CD14-positive monocyte (primary cell): ENCODE results near the gene LARP4B. TPM values are rescaled to one million over a fixed set of nuclear protein-coding genes. Genes with fewer than 3 reads are reported as not detected.
A peak's percentile ranks its signal among the peaks of the same experiment; 100 is the strongest.

ENCODE experiments used
- DNase-seq, 3 donors: peaks; one replicate each; pipeline ENCODE4 v3.0.0-alpha.2; 2011 to 2022
- H2AFZ ChIP-seq: 2 replicates; pipeline ENCODE4 v1.6.0; 2012; ENCODE audit warnings: mild to moderate bottlenecking, low read depth, low read length, inconsistent platforms; ENCODE audit not compliant: insufficient read depth, poor library complexity, severe bottlenecking
- H3K27ac ChIP-seq, 2 donors: 1 replicate in 1 of 2; 2 replicates in 1 of 2; pipeline ENCODE4 v1.5.1; 2012 to 2013; ENCODE audit warnings: low read length in 2 of 2, control low read depth in 1 of 2, inconsistent platforms in 1 of 2, low read depth in 1 of 2, mild to moderate bottlenecking in 1 of 2
- H3K27me3 ChIP-seq, 2 donors: one replicate each; pipeline versions ENCODE4 v1.6.0 to v1.6.1; 2011 to 2013; ENCODE audit warnings: low read length in 2 of 2; ENCODE audit not compliant: control insufficient read depth in 2 of 2, insufficient read depth in 2 of 2
- H3K36me3 ChIP-seq, 2 donors: replicated peaks in 1 of 2; 1 replicate in 1 of 2; 2 replicates in 1 of 2; pipeline versions ENCODE4 v1.5.1 to v1.6.1; 2012 to 2013; ENCODE audit warnings: low read length in 2 of 2, control low read depth in 1 of 2, inconsistent platforms in 1 of 2, mild to moderate bottlenecking in 1 of 2; ENCODE audit not compliant: insufficient read depth in 2 of 2, control insufficient read depth in 1 of 2
- H3K4me1 ChIP-seq, 2 donors: 1 replicate in 1 of 2; 2 replicates in 1 of 2; pipeline versions ENCODE4 v1.5.1 to v1.6.1; 2012 to 2013; ENCODE audit warnings: low read length in 2 of 2, control low read depth in 1 of 2, inconsistent platforms in 1 of 2, mild to moderate bottlenecking in 1 of 2, moderate library complexity in 1 of 2; ENCODE audit not compliant: insufficient read depth in 2 of 2, control insufficient read depth in 1 of 2
- H3K4me2 ChIP-seq: replicated peaks from 2 replicates; pipeline ENCODE3; 2012; ENCODE audit warnings: low read length, moderate library complexity, mild to moderate bottlenecking; ENCODE audit not compliant: poor library complexity, severe bottlenecking; ENCODE audit errors: extremely low read depth
- H3K4me3 ChIP-seq, 3 experiments: fragments of 200-600 bp in 1 of 3; sonication (generic) in 1 of 3; replicated peaks in 1 of 3; 1 replicate in 2 of 3; 2 replicates in 1 of 3; pipeline ENCODE4 v1.5.1; 2011 to 2013; ENCODE audit warnings: low read length in 3 of 3, mild to moderate bottlenecking in 3 of 3, control low read depth in 2 of 3, low read depth in 2 of 3, inconsistent platforms in 1 of 3, moderate library complexity in 1 of 3
- H3K79me2 ChIP-seq: 2 replicates; pipeline ENCODE4 v1.6.0; 2012; ENCODE audit warnings: mild to moderate bottlenecking, control low read depth, inconsistent platforms, low read length, moderate library complexity; ENCODE audit not compliant: insufficient read depth
- H3K9ac ChIP-seq: 2 replicates; pipeline ENCODE4 v1.6.0; 2017; ENCODE audit warnings: low read length, mild to moderate bottlenecking; ENCODE audit not compliant: insufficient read depth, poor library complexity, severe bottlenecking
- H3K9me3 ChIP-seq, 2 donors: replicated peaks in 1 of 2; 1 replicate in 1 of 2; 2 replicates in 1 of 2; pipeline versions ENCODE4 v1.5.1 to v1.6.1; 2012 to 2013; ENCODE audit warnings: low read length in 2 of 2, control low read depth in 1 of 2; ENCODE audit not compliant: control insufficient read depth in 1 of 2, insufficient read depth in 1 of 2
- H4K20me1 ChIP-seq: 2 replicates; pipeline ENCODE4 v1.6.0; 2012; ENCODE audit warnings: mild to moderate bottlenecking, low read length, control low read depth, moderate library complexity; ENCODE audit not compliant: insufficient read depth
- H3K27ac Mint-ChIP-seq, 7 donors: one replicate each; pipeline ENCODE4 v1.8.0; 2020; ENCODE audit warnings: mild to moderate bottlenecking in 7 of 7, mixed read lengths in 7 of 7, moderate library complexity in 6 of 7, inconsistent platforms in 2 of 7
- H3K27me3 Mint-ChIP-seq, 3 donors: one replicate each; pipeline ENCODE4 v1.8.0; 2021 to 2022; ENCODE audit warnings: low read depth in 3 of 3, mild to moderate bottlenecking in 3 of 3, mixed read lengths in 3 of 3, moderate library complexity in 3 of 3, inconsistent platforms in 1 of 3
- H3K36me3 Mint-ChIP-seq, 2 donors: one replicate each; pipeline ENCODE4 v1.8.0; 2020; ENCODE audit warnings: mixed read lengths in 2 of 2, inconsistent platforms in 1 of 2, mild to moderate bottlenecking in 1 of 2
- H3K4me1 Mint-ChIP-seq: one replicate; pipeline ENCODE4 v1.8.0; 2020; ENCODE audit warnings: mild to moderate bottlenecking, mixed read lengths
- H3K4me3 Mint-ChIP-seq, 2 donors: one replicate each; pipeline ENCODE4 v1.8.0; 2020; ENCODE audit warnings: mild to moderate bottlenecking in 2 of 2, mixed read lengths in 2 of 2, moderate library complexity in 1 of 2
- H3K9me3 Mint-ChIP-seq, 7 donors: one replicate each; pipeline ENCODE4 v1.8.0; 2020 to 2022; ENCODE audit warnings: mixed read lengths in 7 of 7, mild to moderate bottlenecking in 6 of 7, moderate library complexity in 6 of 7, inconsistent platforms in 2 of 7
- CTCF ChIP-seq: fragments of 200-600 bp; IDR thresholded peaks from one replicate; pipeline ENCODE4 v1.8.0; 2022; ENCODE audit warnings: antibody characterized with exemption, mild to moderate bottlenecking
- WGBS: methylation state at CpG from one replicate; pipeline ENCODE4 v1.1.5; 2013; ENCODE audit warnings: missing lambda C conversion rate; ENCODE audit not compliant: insufficient coverage; 5-methylcytosine and 5-hydroxymethylcytosine counted together
- intact Hi-C, 2 donors: fragments of 100-400 bp; cut with micrococcal nuclease; formaldehyde crosslinking; loops; one replicate each; pipeline versions ENCODE4 v1.15.0 to v1.15.1; 2023
- polyA plus RNA-seq, 3 donors: library from polyadenylated mRNA; depleted of rRNA in 1 of 3; unstranded in 2 of 3; stranded (reverse) in 1 of 3; fragments of 300-500 nt in 2 of 3; fragments of >200 nt in 1 of 3; fragmentation: Illumina TruSeq in 2 of 3; gene quantifications; 1 replicate in 2 of 3; 2 replicates in 1 of 3; pipeline ENCODE4 v1.2.3, GENCODE V29; 2012 to 2021

Gene LARP4B
- polyA plus RNA-seq, 3 donors, result 17.2 to 52.3 (median 33.0) TPM

- TF ChIP-seq CTCF, result no peak
- Histone ChIP-seq H3K79me2 (peaks cover 40% of the 10 kb centered on the region), H4K20me1 (peaks cover 94% of the 10 kb centered on the region), H3K27ac (no peak overlapping the region), H3K9me3 (no peaks in the 10 kb centered on the region), H3K4me1 (no peaks in the 10 kb centered on the region), H3K9ac (no peak overlapping the region), H3K27me3 (no peaks in the 10 kb centered on the region), H3K4me2 (no peak overlapping the region), H2AFZ (no peak overlapping the region), H3K36me3 (peaks cover 67 to 98% of the 10 kb centered on the region in 2 donors), H3K4me3 (no peak overlapping the region)
- Mint-ChIP-seq H3K4me1 (no peaks in the 10 kb centered on the region), H3K4me3 (no peak overlapping the region), H3K36me3 (peaks cover 72 to 94% of the 10 kb centered on the region in 2 donors), H3K27ac (no peak overlapping the region), H3K27me3 (no peaks in the 10 kb centered on the region), H3K9me3 (no peaks in the 10 kb centered on the region)
- intact Hi-C loops, result no loop called here
- no CpG with 5 or more reads among the region's 5 CpGs for WGBS
- DNase-seq, result no peak
These were observed 97.0 kb downstream of the LARP4B start for GRCh38 chr10:834493-834892.

DNA sequence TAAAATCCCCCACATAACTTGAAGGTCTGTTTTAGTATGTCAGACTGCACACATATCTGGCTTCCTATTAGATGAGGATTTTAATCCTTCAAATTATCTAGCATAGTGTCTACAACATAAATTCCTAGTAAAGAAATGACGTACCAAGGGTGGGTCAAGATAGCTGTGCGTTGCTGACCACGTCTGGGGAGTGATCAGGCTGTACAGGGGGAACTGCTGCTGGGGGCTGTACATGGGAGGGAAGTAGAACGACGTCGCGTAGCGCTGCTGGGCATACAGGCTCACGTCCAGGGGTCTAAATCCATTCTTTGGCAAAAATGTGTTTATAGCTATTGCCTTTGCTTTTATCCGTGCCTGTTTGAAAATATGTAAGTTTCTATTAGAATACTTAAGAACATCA is 102.3 kb downstream of the LARP4B start:
- no peak for TF ChIP-seq CTCF
- no peaks in the 10 kb centered on the region for H3K27me3 ChIP-seq
- no peak for DNase-seq
- Mint-ChIP-seq H3K27me3 (no peaks in the 10 kb centered on the region), H3K36me3 (peaks cover 85 to 94% of the 10 kb centered on the region in 2 donors), H3K4me1 (no peaks in the 10 kb centered on the region), H3K4me3 (no peak overlapping the region), H3K9me3 (no peaks in the 10 kb centered on the region), H3K27ac (peak overlapping the region in 1 of 7 donors; percentile 4)
- H3K4me3 ChIP-seq, result no peak overlapping the region
- H3K4me1 ChIP-seq, result no peaks in the 10 kb centered on the region
- H3K9ac ChIP-seq, result no peak overlapping the region
- H3K36me3 ChIP-seq, result peaks cover 85 to 98% of the 10 kb centered on the region in 2 donors
- no peaks in the 10 kb centered on the region for H3K9me3 ChIP-seq
- 95% methylated on average over 4 of the region's 10 CpGs for WGBS
- peaks cover 18% of the 10 kb centered on the region for H3K79me2 ChIP-seq
- no peak overlapping the region for H3K4me2 ChIP-seq
- no peak overlapping the region for H3K27ac ChIP-seq
- peaks cover 89% of the 10 kb centered on the region for H4K20me1 ChIP-seq
- intact Hi-C loops, result no loop called here
- no peak overlapping the region for H2AFZ ChIP-seq
